ELF-1 (cell line): ENCODE results near the gene PTMS.

ENCODE experiments used
- DNase-seq: peaks from one replicate; pipeline ENCODE4 v3.0.0-alpha.2; 2016; ENCODE audit warnings: low read depth, low spot score

PTMS gene

DNA sequence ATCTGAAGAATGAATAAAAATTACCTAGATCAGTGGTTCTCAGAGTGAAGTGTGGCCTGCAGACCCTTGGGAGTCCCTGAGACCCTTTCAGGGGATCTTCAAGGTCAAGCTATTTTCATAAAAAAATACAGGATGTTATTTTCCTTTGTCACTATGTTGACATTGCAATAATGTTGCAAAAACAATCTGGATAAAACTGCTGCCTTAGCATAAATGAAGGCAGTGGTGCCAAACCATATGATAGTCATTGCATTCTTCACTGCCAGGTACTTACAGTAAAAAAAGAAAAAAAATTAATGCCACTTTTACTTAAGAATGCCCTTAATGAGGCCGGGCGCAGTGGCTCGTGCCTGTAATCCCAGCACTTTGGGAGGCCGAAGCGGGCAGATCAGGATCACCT lies 21.1 kb downstream of the PTMS start:
- peak; percentile 0 for DNase-seq

DNA sequence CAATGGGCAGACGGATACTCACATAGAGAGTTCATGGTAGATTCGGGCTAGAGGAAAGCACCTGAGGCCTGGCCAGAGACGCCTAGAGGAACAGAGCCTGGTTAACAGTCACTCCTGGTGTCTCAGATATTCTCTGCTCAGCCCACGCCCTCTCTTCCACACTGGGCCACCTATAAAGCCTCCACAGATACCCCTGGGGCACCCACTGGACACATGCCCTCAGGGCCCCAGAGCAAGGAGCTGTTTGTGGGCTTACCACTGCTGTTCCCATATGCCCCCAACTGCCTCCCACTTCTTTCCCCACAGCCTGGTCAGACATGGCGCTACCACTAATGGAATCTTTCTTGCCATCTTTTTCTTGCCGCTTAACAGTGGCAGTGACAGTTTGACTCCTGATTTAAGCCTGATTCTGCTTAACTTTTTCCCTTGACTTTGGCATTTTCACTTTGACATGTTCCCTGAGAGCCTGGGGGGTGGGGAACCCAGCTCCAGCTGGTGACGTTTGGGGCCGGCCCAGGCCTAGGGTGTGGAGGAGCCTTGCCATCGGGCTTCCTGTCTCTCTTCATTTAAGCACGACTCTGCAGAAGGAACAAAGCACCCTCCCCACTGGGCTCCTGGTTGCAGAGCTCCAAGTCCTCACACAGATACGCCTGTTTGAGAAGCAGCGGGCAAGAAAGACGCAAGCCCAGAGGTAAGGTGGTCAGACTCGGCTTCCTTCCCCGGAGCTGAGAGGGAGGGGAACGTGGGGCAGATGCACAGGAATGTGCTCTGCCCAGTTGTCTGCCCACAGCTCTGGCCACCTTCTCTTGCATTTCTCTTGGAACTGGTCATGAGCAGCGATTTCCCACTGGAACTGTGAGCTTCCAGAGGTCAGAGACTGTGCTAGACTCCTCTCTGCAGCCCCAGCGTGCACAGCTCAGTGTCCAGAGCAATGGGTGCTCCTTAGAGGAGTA lies 23.1 kb downstream of the PTMS start, which contains the start of gene CD4:
Gene CD4, plus strand, starts transcription at position 557 of the 953 bp plus-strand sequence. CDS start 10,611 bp downstream, outside the sequence.
- peak; percentile 28 for DNase-seq

- peak; percentile 2 for DNase-seq
These were observed 24.5 kb downstream of the PTMS start for GRCh38 chr12:6790496-6791150.

DNA sequence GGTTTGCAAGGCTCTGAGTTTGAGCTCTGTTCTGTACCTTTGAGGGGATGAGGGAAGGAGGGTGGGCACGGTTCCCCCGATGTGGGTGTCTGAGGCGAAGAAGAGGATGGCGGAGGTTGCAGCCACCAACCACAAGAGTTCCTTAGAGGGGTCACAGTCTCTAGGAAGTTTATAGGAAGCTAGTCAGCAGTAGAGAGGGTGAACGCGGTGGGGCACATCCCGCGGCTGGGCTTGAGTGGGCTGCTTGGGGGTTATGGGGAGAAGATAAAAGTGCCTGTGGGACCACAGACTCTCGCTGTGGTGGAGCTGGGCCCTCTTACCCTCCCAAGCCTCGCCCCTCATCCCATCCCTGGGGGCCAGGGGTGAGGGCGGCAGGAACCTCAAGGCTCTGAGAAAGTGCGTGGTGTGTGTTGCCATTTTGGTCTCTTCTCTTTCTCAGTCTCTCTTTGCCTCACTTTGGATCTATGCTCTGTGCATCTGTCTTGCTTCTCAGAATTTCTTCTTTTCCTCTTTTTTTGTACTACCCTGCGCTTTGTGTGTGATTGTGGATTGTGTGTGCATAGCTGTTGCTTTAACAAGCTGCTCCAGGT lies 25.9 kb downstream of the PTMS start:
- peak; percentile 2 for DNase-seq

GRCh38 chr12:6792522-6793201 lies 26.5 kb downstream of the PTMS start:
- DNase-seq, result peak; percentile 68

DNA sequence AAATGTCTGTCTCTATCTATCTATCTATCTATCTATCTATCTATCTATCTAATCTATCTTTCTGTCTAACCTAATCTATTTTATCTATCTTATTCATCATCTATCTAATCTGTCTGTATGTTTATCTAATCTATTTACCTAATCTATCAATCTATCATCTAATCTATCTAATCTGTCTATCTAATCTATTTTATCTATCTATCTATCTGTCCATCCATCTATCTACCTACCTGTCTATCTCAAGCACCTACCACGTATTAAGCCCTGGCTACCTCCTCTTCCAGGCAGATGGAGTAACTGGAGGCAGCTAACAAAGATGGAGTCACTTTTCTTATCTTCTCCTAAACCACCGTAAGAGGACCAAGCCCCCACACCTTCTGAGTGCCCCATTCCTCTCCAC lies 28.9 kb downstream of the PTMS start:
- no peak for DNase-seq

DNA sequence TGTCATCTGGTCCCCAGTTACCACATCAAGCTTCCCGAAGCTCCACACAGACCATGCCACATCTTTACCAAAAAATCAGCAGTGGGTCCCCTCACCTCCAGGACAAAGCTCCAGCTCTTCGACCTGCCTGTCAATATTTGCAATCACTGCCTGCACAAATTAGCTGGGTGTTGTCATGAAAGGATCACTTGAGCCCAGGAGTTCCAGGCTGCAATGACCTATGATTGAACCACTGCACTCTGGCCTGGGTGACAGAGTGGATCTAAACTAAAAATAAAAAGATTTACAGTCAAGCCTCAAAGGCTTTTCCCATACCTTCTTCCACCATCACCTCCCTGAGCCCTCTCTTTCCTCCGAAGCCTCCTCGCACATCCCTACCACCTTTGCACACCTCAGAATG lies 30.4 kb downstream of the PTMS start:
- DNase-seq, result no peak

- DNase-seq, result no peak
These were observed 33.0 kb downstream of the PTMS start for GRCh38 chr12:6799147-6799546.

DNA sequence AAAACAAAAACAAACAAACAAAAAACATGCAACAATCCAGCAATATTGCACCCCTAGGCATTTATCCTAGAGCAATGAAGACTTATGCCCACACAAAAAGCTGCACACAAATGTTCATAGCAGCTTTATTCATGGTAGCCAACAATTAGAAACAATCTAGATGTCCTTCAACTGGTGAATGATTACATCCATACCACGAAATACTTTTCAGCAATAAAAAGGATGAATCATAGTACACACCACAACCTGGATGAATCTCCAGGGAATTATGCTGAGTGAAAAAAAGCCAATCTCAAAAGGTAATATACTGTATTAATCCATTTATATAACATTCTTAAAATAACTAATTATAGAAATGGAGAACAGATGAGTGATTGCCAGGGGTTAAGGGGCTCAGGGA lies 41.0 kb downstream of the PTMS start:
- DNase-seq, result no peak

DNA sequence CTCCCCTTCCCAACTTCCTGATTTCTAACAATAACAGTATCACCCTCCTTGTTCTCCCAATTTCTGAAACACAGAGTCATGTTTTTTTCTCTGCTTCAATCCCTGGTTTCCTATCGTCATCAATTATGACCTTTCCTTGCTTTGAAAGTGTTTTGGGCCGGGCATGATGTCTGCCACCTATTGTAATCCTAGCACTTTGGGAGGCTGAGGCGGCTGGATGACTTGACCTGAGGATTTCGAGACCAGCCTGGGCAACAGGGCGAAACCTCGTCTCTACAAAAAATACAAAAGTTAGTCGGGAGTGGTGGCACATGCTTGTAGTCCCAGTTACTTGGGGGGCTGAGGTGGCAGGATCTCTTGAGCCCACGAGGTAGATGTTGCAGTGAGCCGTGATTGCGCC lies 42.9 kb downstream of the PTMS start:
- no peak for DNase-seq

GRCh38 chr12:6810758-6811157 lies 44.6 kb downstream of the PTMS start:
- DNase-seq, result no peak

DNA sequence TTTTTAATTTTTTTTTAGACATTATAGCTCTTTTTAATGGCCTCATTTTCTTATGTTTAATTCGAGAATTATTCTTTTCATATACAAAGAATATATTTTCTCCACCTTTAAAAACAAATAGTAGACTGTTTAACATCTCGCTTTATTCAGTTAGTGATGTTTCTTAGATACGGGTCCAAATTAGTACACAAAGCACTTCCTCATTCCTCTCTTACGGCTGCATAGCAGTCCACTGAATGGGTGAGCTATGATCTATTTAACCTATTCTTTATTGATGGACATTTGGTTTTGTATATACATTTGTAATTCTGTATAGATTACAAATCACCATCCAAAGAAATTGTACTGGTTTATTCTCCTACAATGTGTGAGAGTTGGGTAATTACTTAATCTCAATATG lies 47.2 kb downstream of the PTMS start:
- no peak for DNase-seq

- no peak for DNase-seq
These were observed 50.4 kb downstream of the PTMS start for GRCh38 chr12:6816598-6816997.

- no peak for DNase-seq
These were observed 50.9 kb downstream of the PTMS start for GRCh38 chr12:6817098-6817497.

- DNase-seq, result no peak
These were observed 51.5 kb downstream of the PTMS start for GRCh38 chr12:6817662-6818157.

GRCh38 chr12:6818222-6818621 lies 52.1 kb downstream of the PTMS start:
- DNase-seq, result peak; percentile 25

DNA sequence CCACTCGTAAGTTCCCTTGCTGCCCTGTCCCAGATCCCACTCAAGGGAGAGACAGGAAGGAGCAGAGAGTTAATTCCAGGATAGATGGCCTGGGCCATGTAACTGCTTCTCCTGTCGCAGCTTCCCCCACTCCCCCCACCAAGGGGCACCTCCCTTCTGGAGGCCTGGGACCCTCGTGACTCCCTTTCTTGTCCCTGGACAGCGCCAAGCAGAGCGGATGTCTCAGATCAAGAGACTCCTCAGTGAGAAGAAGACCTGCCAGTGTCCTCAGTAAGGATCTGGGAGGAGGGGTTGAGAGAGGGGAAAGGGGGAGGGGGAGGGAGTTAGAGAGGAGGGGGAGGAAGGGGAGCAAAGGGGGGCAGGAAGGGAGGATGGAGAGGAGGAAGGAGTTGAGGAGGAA lies 52.5 kb downstream of the PTMS start:
- DNase-seq, result no peak

GRCh38 chr12:6819106-6820030 lies 53.2 kb downstream of the PTMS start:
- peak; percentile 7 for DNase-seq

GRCh38 chr12:6820166-6820565 lies 54.0 kb downstream of the PTMS start:
- peak; percentile 6 for DNase-seq
